ENCODE results near the gene BMP3. TPM values are rescaled to one million over a fixed set of nuclear protein-coding genes. Genes with fewer than 3 reads are reported as not detected.

The BMP3 gene
- total RNA-seq, 1 experiment from 2014 or later = not detected

DNA sequence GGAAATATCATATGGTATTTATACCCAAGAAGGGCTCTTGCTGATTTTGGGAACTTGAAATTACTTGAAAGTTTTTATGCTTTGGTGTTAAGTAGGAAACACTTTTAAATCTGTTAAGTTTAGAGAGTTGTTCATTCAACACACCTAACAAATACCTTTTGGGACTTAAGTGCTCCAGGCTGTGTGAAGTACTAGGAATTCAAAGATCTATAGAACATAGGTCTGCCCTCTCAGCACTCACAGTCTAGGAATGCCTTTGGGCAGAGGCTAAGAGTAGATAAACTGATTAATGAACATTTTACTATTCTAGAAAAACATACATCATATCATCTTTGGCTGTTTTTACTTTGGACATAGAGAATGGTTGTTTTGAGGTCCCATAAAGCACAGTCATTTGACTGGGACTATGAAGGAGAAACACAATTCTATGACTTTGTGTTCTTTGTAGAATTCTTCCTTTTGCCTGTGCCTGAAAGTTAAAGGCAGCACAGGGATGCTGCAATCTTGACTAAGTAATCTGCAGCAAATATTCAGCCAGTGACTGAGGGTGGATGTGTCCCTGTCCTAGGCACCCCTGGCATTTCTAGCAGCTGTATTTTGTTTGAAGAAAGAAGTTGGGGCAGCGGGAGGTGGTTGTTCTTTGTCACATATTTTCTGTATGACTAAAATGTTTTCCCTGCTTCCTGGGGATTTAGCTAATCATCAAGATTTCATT is 8.3 kb downstream of the BMP3 start:
- in situ Hi-C loops (cut with HindIII; ENCODE audit: low pct_unique_long_range_greater_than_20kb, low sequenced_read_pairs) = no loop called here
- DNase-seq (ENCODE audit: low read depth, low spot score) = no peak

- no peak for DNase-seq (ENCODE audit: low read depth, low spot score)
- in situ Hi-C loops (cut with HindIII; ENCODE audit: low pct_unique_long_range_greater_than_20kb, low sequenced_read_pairs) = no loop called here
These were observed 9.0 kb downstream of the BMP3 start for GRCh38 chr4:81039351-81039972.

GRCh38 chr4:81040012-81040659 is 9.6 kb downstream of the BMP3 start:
- DNase-seq (ENCODE audit: low read depth, low spot score) = peak; percentile 49
- in situ Hi-C loops (cut with HindIII; ENCODE audit: low pct_unique_long_range_greater_than_20kb, low sequenced_read_pairs) = no loop called here

GRCh38 chr4:81042578-81043365 is 12.3 kb downstream of the BMP3 start:
- in situ Hi-C loops (cut with HindIII; ENCODE audit: low pct_unique_long_range_greater_than_20kb, low sequenced_read_pairs) = no loop called here
- no peak for DNase-seq (ENCODE audit: low read depth, low spot score)

- in situ Hi-C loops (cut with HindIII; ENCODE audit: low pct_unique_long_range_greater_than_20kb, low sequenced_read_pairs) = no loop called here
- DNase-seq (ENCODE audit: low read depth, low spot score) = no peak
These were observed 18.8 kb downstream of the BMP3 start for GRCh38 chr4:81049330-81049729.

DNA sequence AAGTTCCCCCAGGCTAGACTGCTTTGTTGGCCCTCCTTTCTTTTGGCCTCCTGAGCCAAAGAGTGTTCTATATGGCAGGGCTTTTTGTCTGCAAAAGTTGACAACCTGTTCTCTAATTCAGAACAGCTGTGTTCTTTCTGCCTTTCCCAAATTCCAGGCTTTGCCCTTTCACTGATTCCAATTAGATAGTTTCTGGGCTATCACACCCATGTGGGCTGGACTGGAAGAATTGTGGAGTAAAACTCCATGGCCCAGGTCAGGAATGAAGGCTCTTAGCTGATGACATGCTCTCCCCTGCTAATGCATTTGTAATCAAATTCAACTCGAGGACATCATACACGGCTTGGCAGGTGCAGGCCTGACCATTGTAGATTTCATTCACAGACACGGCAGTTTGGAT is 19.4 kb downstream of the BMP3 start:
- no peak for DNase-seq (ENCODE audit: low read depth, low spot score)
- in situ Hi-C loops (cut with HindIII; ENCODE audit: low pct_unique_long_range_greater_than_20kb, low sequenced_read_pairs) = no loop called here

DNA sequence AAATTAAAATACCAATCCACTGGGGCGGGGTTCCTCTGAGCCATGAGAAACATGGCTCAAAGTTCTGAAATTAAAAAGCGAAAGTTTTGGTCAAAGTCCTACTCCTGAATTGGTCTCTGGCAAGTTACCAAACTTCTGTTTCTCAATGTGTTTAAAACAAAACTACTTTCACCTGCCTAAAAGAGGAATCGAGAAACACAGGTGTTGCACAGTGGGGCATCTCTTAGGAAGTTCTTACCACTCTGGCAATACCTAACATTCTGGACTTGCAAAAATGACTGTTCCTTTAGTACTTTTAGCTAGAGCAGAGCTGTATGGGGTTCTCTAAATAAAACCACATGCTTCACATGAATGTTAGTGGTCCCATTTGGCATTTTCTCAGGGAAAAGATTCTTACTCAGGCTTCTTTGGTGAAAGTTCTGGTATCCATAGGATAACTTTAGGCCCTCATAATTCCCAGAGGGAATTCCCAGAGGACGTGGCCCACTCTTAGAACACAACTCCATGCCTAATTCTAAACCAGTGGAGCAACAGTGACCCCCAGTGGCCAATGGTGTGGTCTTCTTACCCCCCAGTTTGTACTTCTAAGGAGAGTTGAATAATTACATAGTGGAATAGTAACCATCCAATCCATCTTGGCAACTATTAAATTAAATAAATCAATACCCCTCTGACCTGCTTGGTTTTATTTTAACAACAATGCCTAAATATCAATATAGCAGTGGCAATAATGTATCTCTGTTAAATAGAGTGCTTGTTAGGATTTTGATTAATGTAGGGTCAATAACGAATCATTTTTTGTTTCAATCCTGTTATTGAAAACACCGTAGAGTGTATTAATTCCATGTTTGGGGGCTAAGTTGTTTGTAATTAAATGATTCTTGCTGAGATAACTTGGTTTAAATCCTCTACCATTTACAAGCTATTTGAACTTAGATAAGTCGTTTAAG is 21.9 kb downstream of the BMP3 start:
- in situ Hi-C loops (cut with HindIII; ENCODE audit: low pct_unique_long_range_greater_than_20kb, low sequenced_read_pairs) = no loop called here
- peak; percentile 75 for DNase-seq (ENCODE audit: low read depth, low spot score)

GRCh38 chr4:81058621-81059020 is 28.1 kb downstream of the BMP3 start:
- in situ Hi-C loops (cut with HindIII; ENCODE audit: low pct_unique_long_range_greater_than_20kb, low sequenced_read_pairs) = no loop called here
- no peak for DNase-seq (ENCODE audit: low read depth, low spot score)

GRCh38 chr4:81060587-81061343 is 30.3 kb downstream of the BMP3 start:
- no peak for DNase-seq (ENCODE audit: low read depth, low spot score)
- in situ Hi-C loops (cut with HindIII; ENCODE audit: low pct_unique_long_range_greater_than_20kb, low sequenced_read_pairs) = no loop called here

DNA sequence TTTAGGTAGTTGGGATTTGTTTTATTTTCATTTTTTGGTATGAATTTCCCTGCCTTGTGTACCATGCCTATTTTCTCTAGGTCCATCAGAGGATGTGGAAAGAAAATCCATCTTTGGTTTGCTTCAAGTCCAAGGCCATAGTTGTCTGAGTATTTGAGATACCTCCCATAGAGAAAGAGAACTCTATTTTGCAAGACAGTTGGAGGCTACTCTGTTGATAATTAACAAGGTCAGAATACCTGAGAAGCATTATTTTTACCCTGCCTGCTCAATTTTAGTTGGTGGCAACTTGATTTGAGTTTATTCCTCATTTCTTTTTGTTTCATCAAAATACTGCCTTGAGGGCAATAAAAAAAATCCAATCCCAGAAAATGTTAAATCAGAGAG is 30.8 kb downstream of the BMP3 start:
- DNase-seq (ENCODE audit: low read depth, low spot score) = no peak
- in situ Hi-C loops (cut with HindIII; ENCODE audit: low pct_unique_long_range_greater_than_20kb, low sequenced_read_pairs) = no loop called here

GRCh38 chr4:81062001-81062400 is 31.5 kb downstream of the BMP3 start:
- no peak for DNase-seq (ENCODE audit: low read depth, low spot score)
- in situ Hi-C loops (cut with HindIII; ENCODE audit: low pct_unique_long_range_greater_than_20kb, low sequenced_read_pairs) = no loop called here

- no peak for DNase-seq (ENCODE audit: low read depth, low spot score)
- in situ Hi-C loops (cut with HindIII; ENCODE audit: low pct_unique_long_range_greater_than_20kb, low sequenced_read_pairs) = no loop called here
These were observed 34.9 kb downstream of the BMP3 start for GRCh38 chr4:81065446-81065845.

DNA sequence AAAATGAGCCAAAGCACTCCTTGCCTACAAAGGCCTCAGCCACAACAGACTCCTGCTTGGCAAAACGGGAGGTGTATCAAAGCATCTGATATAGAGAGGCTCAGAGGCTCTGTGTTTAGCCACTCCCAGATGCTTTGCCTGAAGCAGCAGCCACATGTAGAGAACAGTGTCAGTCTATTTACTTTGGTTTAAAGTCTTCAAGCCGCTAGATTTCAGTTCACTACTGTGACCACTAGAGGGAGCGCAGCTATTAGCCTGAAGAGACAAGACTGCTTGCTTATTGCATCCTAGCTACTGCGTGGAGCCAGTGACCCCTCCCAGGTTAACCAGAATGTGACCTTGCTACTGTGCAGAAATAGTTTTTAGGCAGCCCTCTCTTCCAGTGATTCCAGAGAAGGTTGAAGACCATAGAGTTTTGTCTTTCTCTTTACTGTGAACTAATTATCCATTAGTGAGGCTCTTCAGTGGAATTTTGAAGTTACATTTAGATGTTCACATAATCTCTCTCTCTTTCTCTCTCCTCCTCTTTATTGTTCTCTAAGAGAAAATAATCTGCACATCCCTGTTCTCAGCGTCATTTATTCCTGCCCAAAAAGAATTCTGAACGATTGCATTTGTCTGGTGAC is 39.3 kb downstream of the BMP3 start:
- in situ Hi-C loops (cut with HindIII; ENCODE audit: low pct_unique_long_range_greater_than_20kb, low sequenced_read_pairs) = no loop called here
- peak; percentile 92 for DNase-seq (ENCODE audit: low read depth, low spot score)

DNA sequence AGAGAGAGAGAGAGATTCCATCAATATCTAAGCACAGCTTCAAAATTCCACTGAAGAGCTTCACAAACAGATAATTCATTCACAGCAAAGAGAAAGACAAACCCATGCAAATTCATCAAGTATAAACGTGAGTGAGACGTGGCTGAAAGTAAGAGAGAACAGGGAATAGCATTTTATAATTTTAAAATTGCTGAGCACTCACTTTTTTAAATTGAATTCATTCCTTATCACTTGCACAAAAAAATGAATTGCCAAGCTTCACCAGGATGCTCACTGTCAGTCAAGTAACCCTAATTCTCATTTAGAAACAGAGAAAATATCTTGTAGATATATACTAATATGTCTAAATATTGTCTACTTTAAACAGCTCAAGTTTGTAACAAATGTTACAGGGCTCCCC is 40.5 kb downstream of the BMP3 start:
- in situ Hi-C loops (cut with HindIII; ENCODE audit: low pct_unique_long_range_greater_than_20kb, low sequenced_read_pairs) = no loop called here

DNA sequence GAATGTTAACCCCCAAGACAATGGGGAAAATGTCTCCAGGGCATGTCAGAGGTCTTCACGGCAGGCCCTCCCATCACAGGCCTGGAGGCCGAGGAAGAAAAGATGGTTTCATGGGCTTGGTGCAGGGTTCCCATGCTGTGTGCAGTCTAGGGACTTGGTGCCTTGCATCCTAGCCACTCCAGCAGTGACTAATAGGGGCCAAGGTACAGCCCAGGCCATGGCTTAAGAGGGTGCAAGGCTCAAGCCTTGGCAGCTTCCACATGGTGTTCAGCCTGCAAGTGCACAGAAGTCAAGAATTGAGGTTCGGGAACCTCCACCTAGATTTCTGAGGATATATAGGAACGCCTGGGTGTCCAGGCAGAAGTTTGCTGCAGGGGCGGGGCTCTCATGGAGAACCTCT is 50.6 kb downstream of the BMP3 start:
- in situ Hi-C loops (cut with HindIII; ENCODE audit: low pct_unique_long_range_greater_than_20kb, low sequenced_read_pairs) = no loop called here
- DNase-seq (ENCODE audit: low read depth, low spot score) = no peak

More for the DNA sequence above, 40.5 kb downstream of the BMP3 start:
- no peak for DNase-seq (ENCODE audit: low read depth, low spot score)

- in situ Hi-C loops (cut with HindIII; ENCODE audit: low pct_unique_long_range_greater_than_20kb, low sequenced_read_pairs) = no loop called here
- no peak for DNase-seq (ENCODE audit: low read depth, low spot score)
These were observed 53.5 kb downstream of the BMP3 start for GRCh38 chr4:81084029-81084428.

All from SK-MEL-5 (cell line).